Activated CD8-positive, alpha-beta memory T cell treated with anti-CD3 and anti-CD28 coated beads for 4 hours (primary cell): ENCODE results near the gene DAPK1.

Experiments used
- DNase-seq, 2 donors: peaks; one replicate each; pipeline ENCODE4 v3.0.0-alpha.2; 2020; ENCODE audit warnings: low read depth in 2 of 2

The DAPK1 gene

DNA sequence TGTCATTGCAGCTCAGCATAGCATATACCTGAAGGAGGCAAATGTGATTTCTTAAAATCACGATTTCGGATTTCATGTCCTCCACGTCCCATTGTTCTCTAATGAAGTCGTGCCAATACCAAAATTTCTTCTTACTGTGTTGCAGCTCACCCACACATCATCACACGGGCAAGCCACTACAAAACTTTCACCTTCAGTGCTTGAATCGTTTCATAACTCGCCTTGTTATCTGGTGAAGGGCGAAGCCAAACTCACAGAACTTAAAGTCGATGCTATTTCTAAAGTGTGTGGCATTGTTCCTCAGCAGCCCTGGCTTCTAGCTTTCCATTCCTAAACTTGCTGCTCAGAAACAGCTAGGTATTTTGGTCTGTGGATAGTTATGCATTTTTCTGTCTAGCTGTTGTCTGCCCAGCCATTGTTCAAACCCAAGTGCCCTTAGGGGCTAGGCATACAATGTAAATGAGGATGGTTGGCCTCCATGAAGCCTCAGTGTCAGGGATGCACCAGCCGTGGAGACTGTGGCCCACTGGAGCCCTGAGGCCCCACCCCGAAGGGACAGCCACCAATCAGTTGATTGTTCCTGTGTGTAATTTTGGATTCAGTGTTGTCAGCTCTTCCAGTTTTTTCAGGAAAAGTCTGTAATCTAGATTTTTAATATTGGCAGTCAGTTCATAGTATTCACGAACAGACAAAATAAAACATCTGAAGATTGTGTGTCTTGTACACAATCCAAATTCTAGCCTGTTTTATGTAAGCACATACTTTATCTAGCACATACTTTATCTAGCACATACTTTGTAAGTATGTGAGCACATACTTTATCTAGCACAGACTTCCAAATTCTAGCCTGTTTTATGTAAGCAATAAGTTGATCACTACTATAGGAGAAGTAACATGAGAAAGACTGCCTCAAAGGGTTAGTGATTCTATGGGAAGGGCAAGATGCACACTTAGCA lies 112.8 kb downstream of the DAPK1 start:
- DNase-seq = no peak

GRCh38 chr9:87611776-87612175 lies 114.1 kb downstream of the DAPK1 start:
- DNase-seq = no peak

GRCh38 chr9:87612536-87612935 lies 114.9 kb downstream of the DAPK1 start:
- no peak for DNase-seq

DNA sequence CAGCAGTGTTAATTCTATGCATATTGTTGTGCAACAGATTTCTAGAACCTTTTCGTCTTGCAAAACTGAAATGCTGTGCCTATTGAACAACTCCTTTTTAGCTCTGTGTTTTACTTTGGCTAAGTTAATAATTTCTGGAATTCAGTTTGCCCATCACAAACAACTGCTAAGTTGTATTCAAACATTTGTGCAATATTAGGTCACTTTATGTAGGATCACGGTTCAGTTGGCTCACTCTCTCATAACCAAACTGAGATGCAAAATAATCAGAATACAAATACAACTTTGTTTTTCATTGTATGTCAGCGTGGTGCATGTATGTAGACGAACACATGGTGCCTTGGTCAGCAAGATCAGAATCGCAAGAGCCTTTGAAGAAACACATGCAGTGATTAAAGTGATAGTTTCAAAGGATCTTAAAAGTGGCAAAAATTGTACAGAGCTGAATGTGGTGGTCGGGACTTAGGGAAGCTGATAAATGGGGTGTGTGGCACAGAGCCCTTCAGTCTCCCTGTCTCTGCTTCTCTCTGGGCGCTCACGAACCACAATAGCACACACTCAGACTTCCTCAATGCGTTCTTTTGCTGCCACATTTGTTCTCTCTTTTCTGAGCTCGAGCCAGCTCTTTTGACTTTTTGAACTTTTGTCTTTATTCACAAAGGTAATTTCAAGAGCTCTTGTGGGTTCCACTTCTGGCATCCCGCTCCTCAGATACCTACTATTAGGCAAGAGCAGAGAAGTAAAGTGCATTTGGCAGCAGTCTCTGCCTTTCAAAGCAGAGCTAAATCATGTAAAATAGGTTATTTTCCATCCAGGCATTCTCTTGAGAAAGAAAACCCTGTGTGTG lies 115.8 kb downstream of the DAPK1 start:
- DNase-seq = no peak

- no peak for DNase-seq
Observed at GRCh38 chr9:87614397-87614796, 116.7 kb downstream of the DAPK1 start.

- DNase-seq = no peak
Observed at GRCh38 chr9:87615136-87615535, 117.5 kb downstream of the DAPK1 start.

DNA sequence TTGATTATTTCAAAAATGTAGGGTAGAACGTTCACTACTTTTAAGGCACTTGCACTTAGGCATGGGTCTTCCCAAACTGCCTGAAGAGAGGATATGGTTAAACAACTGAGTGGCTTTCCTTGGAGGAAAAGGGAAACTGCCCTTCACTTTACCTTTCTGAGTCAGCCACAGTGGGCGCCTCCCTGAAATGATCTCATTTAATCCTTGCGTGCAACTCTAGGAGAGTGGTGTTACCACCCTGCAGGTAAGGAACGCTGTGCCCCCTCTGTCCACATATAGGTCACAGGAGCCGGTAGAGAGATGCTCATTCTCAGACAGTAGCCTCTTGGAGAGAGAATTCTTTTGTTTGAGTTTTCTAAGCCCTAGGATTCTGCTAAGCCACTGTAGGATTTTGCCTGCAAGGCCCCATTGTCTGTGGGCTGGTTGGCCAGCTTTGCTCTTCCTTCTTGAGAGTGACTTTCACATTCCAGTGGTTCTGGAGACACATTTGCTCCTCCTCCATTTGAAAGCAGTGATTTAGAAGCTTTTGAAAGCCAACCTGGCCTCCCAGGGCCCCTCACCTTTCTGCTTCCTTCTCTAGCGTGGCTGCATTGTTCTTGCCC lies 118.0 kb downstream of the DAPK1 start:
- DNase-seq = no peak

- DNase-seq = no peak
Observed at GRCh38 chr9:87618226-87618625, 120.6 kb downstream of the DAPK1 start.

GRCh38 chr9:87618931-87619330 lies 121.3 kb downstream of the DAPK1 start:
- no peak for DNase-seq

DNA sequence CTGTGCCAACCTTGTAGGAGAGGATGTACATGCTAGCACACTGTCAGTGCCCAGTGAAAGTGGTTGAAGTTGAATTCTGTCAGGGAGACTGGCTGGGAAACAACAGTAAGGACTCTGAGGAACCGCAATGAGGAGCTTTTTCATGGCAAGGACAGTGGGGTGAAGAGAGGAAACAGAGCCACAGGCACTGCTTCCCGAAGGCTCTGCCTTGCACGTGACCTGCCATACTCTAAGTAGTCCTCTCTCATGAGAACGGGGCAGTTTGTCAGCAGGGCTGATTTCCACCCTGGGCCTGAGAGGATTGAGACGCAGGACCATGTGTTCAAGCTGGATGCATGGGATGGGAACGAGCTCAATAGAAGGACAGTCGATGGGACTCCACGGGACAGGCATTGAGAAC lies 121.7 kb downstream of the DAPK1 start:
- DNase-seq = no peak

GRCh38 chr9:87620731-87621322 lies 123.2 kb downstream of the DAPK1 start:
- no peak for DNase-seq

- no peak for DNase-seq
Observed at GRCh38 chr9:87622098-87622497, 124.4 kb downstream of the DAPK1 start.

DNA sequence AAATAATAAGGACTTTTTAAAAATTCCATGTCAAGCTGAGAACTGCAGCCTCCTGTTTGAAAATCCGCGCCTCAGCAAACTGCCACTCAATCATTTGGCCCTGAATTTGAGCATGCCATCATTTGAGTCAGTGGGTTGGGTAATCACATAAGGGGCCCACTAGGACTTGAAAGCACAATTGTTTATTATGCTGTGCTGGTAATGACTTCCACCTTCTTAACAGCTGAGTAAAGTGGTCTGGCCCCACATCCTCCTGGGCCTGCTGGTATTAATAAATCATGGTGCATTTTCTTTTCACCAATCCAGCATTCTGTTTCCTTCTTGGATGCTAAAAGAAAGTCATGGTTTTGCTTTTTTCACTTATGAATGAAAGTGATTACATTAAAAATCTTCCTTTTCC lies 125.3 kb downstream of the DAPK1 start:
- no peak for DNase-seq

DNA sequence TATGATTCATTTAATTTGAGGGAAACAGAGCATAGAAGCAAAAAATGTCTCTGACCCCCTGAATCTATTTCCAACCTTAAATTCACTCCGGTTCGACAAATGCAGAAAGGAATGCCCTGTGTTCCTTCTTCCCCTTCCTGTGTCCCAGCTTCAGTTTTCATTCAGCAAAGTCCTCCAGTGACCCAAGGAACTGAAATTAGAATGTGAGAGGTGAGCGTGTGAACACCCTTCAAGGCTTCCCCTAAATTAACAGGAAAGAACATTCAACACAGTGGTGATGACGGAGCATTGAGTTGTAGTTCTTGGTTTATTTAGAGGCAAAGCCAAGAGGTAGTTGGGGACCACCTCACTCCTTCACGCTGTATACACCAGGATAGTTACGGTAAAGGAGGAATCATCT lies 130.7 kb downstream of the DAPK1 start:
- no peak for DNase-seq

- DNase-seq = no peak
Observed at GRCh38 chr9:87629104-87629503, 131.4 kb downstream of the DAPK1 start.

- DNase-seq = no peak
Observed at GRCh38 chr9:87630266-87630665, 132.6 kb downstream of the DAPK1 start.

DNA sequence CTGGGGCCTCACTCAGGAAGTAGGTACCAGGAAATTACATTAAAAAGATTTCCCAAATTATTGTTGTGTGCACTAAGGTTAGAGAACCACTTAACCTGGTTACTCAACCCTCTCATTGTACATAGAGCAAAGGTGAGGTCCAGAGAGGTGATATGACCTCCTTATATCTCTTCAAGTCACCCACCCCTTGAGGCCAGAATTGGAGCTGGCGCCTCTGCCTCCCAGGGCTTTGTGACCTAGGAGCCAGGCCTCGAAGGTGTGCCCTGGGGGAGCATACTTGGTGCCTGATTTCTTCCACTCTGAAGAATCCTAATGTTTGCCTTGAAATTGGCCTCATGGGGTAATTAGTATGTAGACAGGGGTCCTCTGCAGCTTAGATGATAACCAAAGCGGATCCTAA lies 133.2 kb downstream of the DAPK1 start:
- DNase-seq = no peak

DNA sequence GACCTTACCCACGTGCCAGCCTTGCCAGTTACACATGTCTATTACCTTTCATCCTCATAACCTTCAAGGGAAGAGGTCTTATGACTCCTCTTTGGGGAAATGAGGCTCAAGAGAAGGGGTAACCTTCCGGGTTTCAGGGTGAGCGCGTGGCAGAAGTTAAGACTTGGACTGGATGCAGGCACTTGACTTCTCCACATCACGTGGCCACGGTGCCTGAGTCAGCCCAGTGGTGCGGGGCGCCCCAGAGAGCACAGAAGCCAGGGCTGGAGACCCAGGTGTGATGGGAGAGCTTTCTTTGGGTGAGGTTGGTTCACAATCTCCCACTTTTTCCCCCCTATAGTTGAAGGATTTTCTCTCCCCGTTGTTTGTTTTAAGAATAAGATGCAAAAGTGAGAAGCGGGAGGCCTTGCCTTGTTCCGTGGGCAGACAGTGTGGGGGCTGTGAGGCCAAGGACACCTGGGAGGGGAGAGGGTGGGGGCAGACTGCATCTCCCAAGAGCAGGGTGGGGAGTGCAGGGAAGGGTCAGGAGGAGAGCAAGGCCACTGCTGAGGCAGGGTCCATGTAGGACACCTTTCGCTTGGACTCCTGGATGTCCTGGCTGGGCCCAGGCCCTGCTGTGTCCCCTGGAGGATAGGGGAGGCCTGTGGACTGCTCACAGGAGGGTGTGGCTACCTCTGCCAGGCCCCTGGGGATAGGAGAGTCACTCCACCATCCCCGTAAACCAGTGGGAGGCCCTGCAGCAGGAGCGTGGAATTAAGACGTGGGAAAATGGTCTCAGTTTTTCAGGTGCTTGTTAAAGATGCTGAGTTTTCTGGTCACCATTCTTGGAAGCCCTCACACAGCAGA lies 138.2 kb downstream of the DAPK1 start:
- no peak for DNase-seq

DNA sequence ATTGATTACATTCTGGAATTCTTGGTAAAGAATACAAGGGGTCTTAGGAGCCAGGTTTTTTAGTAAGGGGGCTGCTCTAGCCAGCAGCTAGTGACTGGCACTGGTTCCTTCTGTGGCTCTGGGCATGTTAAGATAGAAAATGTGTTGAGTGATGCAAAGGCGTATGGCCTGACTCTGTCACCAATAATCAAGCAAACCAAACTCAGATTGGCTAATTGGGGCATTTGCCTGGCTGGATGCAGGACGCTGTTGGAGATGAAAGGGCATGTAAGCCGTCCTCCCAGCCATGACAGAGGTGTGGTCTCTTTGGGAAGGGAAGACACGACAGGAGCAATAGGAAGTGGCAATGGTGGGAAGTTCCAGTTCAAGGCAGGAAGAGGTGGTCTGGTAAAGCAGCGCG lies 140.6 kb downstream of the DAPK1 start:
- no peak for DNase-seq

DNA sequence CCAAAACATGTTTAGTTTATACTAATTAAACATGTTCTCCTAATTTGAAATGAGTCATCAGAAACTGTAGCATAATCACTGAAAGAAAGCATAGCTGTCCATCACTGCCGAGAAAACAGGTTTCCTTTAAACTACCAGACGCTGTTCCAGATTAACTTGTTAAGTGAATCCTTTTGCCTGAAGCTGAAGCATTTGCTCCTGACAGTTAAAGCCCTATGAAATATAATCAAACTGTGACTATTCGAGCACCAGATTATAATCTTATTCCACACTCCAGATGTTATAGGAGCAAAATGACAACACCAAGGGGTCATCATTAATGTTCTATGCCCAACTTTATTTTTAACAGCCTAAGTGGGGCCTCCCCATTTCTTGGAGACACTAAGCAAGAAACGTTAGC lies 142.3 kb downstream of the DAPK1 start:
- no peak for DNase-seq

GRCh38 chr9:87640385-87640795 lies 142.7 kb downstream of the DAPK1 start:
- no peak for DNase-seq
